GM18499 (cell line): ENCODE results near the gene HSPB8.

Experiments
- ATAC-seq: cut with Tn5 transposase; IDR thresholded peaks from one replicate; pipeline ENCODE4 v1.9.1; 2021; ENCODE audit warnings: moderate number of reproducible peaks; ENCODE audit not compliant: insufficient read depth, unreplicated experiment

The HSPB8 gene

GRCh38 chr12:119169150-119169549 is 9.6 kb upstream of the HSPB8 start:
- ATAC-seq: no peak

GRCh38 chr12:119171291-119171690 is 7.4 kb upstream of the HSPB8 start:
- ATAC-seq: no peak

GRCh38 chr12:119171691-119172425 is 6.9 kb upstream of the HSPB8 start:
- ATAC-seq: no peak

DNA sequence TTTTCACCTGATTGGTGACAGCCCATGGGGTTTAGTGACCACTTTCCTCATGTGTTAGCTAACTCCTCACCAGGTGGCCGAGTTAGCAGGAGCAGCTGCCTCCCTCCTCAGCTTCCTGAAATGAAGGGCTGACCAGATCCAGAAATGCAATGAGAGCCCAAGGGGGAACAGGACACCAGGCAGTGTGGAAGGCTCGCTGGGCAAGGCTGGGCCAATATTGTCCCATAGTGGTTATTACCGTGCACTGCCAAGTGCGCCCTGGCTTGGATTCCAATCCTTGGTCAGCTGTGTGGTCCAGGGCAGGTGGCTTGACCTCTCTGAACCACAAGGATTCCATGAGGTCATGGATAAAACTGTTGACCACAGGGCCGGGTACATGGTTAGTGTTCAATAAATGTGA is 3.6 kb upstream of the HSPB8 start:
- ATAC-seq: no peak

GRCh38 chr12:119176267-119177055 is 2.3 kb upstream of the HSPB8 start:
- ATAC-seq: no peak

DNA sequence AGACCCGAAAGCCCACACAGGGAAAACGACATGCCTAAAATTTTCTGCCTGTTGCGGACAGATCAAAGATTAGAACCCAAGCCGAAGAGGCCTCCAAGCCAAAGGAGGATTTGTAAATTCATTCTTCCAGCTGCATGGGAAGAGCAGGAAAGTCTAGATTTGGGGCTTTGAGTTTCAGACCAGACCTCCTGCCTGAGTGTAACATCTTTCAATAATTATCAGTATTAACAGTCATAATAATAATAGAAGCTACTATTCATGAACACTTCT is 1.7 kb upstream of the HSPB8 start:
- no peak for ATAC-seq

DNA sequence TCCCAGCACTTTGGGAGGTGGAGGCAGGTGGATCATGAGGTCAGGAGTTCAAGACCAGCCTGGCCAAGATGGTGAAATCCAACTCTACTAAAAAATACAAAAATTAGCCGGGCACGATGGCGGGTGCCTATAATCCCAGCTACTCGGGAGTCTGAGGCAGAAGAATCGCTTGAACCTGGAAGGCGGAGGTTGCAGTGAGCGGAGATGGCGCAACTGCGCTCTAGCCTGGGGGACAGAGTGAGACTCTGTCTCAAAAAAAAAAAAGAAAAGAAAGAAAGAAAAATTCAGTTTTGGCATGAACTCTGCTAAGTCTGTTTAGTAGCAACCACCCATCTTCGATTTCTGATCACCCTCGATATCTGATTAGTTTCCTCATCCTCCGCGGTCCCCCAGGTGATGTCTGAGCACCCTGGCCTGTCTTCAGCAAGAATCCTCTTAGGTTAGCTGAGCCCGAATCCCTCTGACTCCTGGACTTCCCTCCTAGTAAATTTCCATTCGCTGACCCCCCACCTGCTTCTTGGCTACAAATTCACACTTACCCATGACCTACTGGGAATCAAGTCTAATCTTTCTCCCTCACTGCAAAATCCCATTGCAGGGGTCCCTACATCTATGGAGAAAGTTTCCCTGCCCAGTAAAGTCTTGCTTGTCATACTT is 879 bp upstream of the HSPB8 start:
- no peak for ATAC-seq

- no peak for ATAC-seq
Observed at GRCh38 chr12:119179335-119180021, 747 bp downstream of the HSPB8 start.

GRCh38 chr12:119180380-119181040 is 1.8 kb downstream of the HSPB8 start:
- no peak for ATAC-seq

- no peak for ATAC-seq
Observed at GRCh38 chr12:119181202-119181601, 2.5 kb downstream of the HSPB8 start.

GRCh38 chr12:119181944-119182343 is 3.2 kb downstream of the HSPB8 start:
- no peak for ATAC-seq

- no peak for ATAC-seq
Observed at GRCh38 chr12:119182701-119183493, 4.2 kb downstream of the HSPB8 start.

DNA sequence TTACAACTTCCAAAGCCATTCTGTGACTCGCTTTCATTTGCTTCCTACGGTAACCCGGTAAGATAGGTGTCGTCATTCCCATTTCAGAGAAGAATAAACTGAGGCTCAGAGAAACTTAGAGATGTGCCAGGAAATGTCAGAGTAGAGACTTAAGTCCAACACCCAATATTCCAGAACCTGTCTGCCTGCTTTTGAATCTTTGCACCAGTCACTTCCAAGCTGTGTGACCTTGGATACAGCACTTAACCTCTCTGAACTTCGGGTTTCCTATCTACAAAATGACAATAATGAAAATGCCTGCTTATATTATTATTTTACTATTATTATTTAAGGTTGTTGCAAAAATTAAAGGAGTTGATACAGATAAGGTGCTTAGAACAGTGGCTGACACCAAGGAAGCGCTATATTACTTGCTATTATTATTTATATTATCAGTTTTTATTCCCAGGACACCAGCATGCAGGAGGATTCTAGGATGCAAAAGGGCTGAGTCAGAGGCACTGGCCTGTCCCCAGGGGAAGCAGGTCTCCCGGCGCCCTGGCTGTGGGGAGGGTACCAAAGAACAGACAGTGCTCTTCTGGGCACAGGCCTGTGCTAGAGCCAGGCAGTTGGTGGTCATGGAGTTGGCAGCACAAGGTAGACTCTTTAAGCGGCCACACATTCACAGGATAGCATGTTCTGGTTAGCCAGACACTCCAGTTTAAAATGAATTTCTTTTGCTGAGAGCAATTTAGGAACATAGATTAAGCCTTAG is 5.4 kb downstream of the HSPB8 start:
- no peak for ATAC-seq

GRCh38 chr12:119195256-119195655 is 16.5 kb downstream of the HSPB8 start:
- ATAC-seq: no peak

DNA sequence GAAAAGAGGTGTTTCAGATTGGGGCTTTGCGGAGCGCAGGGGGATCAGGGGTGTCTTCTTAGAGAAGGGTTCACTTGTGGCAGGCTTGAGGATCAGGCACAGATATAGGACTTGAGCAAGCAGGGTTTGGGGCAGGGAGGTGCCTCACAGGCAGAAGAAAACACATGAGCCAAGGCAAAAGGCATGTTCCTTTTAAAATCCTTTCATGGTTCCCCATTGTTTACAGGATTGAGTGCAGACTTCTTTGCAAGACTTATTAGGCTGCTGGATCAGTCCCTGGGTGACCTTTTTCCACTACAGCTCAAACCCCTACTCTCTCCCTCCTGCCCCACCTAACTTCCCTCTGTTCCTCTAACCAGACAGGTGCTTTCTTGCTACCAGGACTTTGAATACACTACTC is 19.7 kb downstream of the HSPB8 start:
- no peak for ATAC-seq

- no peak for ATAC-seq
Observed at GRCh38 chr12:119200601-119201000, 21.9 kb downstream of the HSPB8 start.

DNA sequence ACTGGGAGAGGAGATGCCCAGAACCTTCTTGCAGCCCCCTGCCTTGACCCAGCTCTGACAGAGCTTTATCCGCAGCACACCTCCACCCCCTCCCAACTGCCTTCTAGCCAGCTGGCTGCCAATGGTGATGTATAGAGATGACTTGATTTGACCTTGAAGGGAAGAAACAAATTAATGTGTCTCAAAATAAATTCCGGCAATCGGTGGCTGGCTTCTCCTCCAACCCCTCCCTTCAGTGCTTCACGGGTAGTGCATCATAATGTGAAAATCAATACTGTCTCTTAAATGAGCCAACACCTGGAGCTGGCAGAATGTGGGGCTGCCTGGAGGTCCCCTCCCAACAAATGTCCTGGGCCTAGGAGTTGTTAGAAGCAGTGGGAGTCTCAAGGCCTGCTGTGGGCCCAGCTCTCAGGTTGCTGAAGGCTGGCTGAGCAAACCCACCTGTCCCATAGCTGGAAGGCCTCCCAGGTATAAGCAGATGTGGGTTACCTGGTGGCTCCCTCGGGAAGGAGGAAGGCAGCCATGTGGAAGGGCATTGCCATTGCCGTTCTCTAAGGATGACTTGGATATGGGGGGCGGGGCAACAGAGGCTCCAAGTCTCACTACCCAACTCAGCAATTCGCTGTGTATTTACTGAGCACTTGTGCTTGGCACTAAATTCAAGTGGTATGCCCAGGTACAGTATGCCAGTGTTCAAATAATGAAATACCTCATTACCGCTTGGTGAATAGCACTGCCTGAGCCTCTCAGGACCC is 23.2 kb downstream of the HSPB8 start:
- no peak for ATAC-seq

DNA sequence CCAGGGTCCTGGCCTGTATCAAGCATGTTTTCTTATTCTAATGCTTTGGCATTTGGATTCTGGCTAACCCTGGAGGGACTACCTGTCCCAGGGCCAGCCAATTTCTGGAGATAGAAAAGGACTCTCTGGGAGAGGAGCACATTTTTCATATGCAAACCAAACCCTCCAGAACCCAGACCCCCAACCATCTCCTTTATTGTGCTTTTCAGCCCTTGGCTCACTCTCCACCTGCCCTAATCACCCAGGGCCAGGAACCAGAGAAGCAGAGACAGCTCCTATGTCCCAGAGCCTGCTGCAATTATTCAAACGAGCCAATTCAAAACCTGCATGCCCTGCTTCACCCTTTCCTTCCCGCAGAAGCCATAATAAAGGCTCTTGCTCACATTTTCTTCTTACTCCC is 23.8 kb downstream of the HSPB8 start:
- ATAC-seq: no peak
